OCI-LY7 (cell line): Measurements from ENCODE around the gene C10orf90.

ENCODE experiments used
- CTCF ChIP-seq: fragments of 200-600 bp; sonication (generic); conservative IDR thresholded peaks from 2 replicates; pipeline ENCODE4 v1.5.1; 2014; ENCODE audit warnings: mild to moderate bottlenecking, antibody characterized with exemption, low read length, moderate library complexity, mixed read lengths
- EZH2phosphoT487 ChIP-seq: fragments of 200-600 bp; sonication (generic); IDR thresholded peaks from 2 replicates; pipeline ENCODE4 v1.6.1; 2018; ENCODE audit warnings: low read depth, borderline replicate concordance, mild to moderate bottlenecking, mixed run types, antibody characterized with exemption, low read length, moderate library complexity, mixed read lengths

DNA sequence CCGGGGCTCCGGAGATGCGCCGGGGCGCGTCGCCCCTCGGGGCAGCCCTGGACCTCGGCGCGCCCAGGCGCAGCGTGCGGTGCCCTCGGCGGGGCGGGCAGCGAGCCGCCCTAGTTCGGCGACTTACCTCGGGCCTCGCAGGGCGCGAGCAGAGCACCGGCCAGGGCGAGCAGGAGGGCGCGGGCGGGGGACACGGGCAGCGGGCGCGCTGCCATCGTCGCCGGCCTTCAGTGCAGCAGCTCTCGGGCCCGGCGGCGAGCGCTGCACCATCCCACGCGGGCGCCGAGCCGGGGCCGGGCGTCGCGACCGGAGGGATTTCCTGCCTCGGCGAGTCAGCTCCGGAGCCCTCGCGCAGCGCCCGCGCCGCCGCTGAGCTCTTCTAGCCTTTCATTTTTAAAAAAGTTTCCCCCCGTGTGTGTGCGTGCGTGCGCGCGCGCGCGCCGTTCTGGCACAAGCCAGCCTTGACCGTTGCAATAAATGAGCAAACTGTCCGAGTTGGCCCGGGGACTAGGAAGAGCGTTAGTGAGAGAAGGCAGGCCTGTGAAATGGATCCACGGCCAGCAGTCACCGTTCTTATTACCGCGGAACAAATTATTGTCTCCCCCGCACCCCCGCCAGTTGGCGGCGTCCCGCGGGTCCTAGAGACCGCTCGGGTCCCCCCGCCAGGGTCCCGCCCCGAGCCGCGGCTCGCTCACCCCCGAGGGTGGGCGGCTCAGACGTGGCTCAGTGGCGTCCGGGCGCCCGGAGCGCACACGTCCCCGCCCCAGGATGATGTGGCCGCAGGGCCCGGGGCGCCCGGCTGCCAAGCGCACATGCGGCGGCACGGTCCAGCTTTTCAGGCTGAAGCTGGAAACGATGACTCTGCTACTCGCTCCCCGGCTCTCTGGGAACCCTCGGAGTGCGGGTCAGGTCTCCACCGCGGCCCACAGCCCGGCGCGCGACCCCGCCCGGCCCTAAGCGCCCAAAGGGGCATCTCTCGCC is 282.3 kb downstream of the C10orf90 start, which contains the start of gene ADAM12:
- TF ChIP-seq CTCF (no peak), EZH2phosphoT487 (no peak)
